Measurements from ENCODE around the gene EP400. TPM values are rescaled to one million over a fixed set of nuclear protein-coding genes. Genes with fewer than 3 reads are reported as not detected.

Gene EP400
- total and polyA plus RNA-seq, 12 donors: 6.6 to 20.5 (median 18.9) TPM

DNA sequence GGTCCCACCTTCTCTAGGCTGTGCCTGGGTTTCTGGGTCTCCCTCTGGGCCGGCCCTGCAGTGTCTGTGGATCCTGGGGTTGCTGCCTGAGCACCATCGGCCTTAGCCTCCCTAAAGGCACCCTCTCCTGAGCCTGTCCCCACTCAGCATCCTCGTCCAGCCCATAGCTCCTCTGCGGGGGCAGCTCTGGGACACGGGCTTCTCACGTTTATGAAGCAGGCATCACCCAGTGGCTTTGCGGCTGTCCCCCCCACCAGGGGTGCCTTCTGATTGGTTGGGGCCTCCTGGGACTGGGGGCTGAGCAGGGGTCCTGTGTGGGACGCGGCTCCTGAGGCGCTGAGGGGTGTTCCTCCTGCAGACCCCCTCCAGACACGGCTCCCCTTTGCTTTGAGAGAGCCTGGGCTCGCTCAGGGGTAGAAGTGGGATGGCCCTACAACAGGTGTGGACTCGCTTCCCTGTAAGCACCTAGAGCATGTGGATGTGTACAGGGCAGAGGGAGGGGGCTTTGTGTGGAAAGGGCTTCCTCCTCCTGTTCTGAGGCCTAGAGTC lies 44.6 kb upstream of the EP400 start:
- TF ChIP-seq, protein P1, sequence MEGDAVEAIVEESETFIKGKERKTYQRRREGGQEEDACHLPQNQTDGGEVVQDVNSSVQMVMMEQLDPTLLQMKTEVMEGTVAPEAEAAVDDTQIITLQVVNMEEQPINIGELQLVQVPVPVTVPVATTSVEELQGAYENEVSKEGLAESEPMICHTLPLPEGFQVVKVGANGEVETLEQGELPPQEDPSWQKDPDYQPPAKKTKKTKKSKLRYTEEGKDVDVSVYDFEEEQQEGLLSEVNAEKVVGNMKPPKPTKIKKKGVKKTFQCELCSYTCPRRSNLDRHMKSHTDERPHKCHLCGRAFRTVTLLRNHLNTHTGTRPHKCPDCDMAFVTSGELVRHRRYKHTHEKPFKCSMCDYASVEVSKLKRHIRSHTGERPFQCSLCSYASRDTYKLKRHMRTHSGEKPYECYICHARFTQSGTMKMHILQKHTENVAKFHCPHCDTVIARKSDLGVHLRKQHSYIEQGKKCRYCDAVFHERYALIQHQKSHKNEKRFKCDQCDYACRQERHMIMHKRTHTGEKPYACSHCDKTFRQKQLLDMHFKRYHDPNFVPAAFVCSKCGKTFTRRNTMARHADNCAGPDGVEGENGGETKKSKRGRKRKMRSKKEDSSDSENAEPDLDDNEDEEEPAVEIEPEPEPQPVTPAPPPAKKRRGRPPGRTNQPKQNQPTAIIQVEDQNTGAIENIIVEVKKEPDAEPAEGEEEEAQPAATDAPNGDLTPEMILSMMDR (IDR thresholded peaks at IDR 0.05): no peak
- no peak overlapping the region for H3K4me3 ChIP-seq
- 89% methylated on average over 13 of the region's 13 CpGs for WGBS, 2 donors
- H3K27me3 ChIP-seq: no peaks in the 10 kb centered on the region
- intact Hi-C loops (cut with DNase I): no loop called here
- H3K27ac ChIP-seq: no peak overlapping the region
- ATAC-seq: no peak
- H3K36me3 ChIP-seq: peaks cover 0 to 44% (median 31%) of the 10 kb centered on the region in 9 donors
- DNase-seq: no peak
- no peaks in the 10 kb centered on the region for H3K9me3 ChIP-seq
- peaks cover 23 to 66% (median 50%) of the 10 kb centered on the region in 9 donors for H3K4me1 ChIP-seq

DNA sequence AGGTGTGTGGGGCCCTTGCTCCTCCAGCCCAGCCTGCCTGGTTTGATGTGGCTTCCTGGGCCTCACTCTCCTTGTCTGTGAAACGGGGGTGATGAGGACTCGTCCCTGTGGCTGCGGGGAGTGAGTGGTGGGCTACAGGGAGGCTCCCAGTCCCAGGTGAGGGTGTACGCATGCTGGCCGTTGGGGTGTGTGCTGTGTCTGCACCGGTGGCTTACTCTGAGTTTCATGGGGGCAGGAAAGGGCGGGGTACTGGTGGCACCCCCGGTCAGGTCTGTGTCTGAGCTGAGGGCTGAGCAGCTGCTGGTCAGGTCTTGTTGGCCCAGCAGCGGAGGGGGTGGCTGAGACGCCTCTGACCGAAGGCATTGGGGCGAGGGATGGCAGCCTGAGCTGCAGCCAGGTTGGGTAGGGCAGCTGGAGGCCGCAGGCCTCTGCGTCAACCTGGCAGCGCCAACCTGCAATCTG lies 44.1 kb upstream of the EP400 start:
- WGBS, 2 donors: 87 to 89% methylated on average over 15 of the region's 15 CpGs
- Histone ChIP-seq H3K4me3 (no peak overlapping the region), H3K9me3 (no peaks in the 10 kb centered on the region), H3K27ac (no peak overlapping the region), H3K27me3 (no peaks in the 10 kb centered on the region), H3K36me3 (peaks cover 0 to 46% (median 36%) of the 10 kb centered on the region in 9 donors), H3K4me1 (peaks cover 23 to 61% (median 45%) of the 10 kb centered on the region in 9 donors)
- ATAC-seq (no peak), DNase-seq (no peak)
- intact Hi-C loops (cut with DNase I): no loop called here
- TF ChIP-seq, protein P1 (IDR thresholded peaks at IDR 0.05): no peak

DNA sequence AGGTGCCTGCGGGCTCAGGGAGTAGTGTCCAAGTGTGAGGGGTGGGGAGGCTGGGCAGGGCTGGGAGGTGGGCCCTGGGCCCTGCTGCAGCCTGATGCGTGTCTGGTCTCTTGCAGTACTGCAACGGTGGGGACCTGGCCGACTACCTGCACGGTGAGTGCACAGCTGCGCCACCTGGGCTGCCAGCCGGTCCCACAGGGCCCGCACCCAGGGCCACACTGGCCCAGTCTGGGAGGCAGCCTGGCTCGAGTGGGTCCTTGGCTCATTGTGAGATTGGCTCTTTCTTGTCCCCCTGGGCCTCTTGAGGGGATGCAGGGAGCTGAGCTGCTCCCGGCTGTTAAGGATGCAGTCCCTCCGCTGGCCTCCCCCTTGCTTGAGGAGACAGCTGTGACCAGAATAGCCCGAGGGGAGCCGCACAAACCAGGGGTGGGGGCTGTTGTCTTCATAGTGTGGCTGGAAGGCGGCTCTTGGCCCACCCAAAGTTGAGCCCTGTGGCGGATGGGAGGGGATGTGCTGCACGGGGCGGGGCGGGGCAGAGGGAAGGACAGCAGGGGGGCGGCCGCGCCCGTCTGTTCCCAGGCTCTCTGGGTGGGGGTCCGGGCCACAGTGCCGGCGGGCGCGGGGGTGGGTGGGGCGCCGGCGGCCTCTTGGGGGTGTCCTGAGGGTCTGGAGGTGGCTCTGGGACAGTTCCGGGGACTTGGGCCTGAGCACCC lies 42.2 kb upstream of the EP400 start:
- DNase-seq: no peak
- no peaks in the 10 kb centered on the region for H3K9me3 ChIP-seq
- peaks cover 16 to 57% (median 36%) of the 10 kb centered on the region in 9 donors for H3K4me1 ChIP-seq
- 91 to 93% methylated on average over 30 to 31 of the region's 31 CpGs for WGBS, 2 donors
- H3K4me3 ChIP-seq: no peak overlapping the region
- H3K27ac ChIP-seq: no peak overlapping the region
- intact Hi-C loops (cut with DNase I): no loop called here
- H3K36me3 ChIP-seq: peaks cover 0 to 65% (median 49%) of the 10 kb centered on the region in 9 donors
- TF ChIP-seq, protein P1 (IDR thresholded peaks at IDR 0.05): no peak
- no peaks in the 10 kb centered on the region for H3K27me3 ChIP-seq
- no peak for ATAC-seq

DNA sequence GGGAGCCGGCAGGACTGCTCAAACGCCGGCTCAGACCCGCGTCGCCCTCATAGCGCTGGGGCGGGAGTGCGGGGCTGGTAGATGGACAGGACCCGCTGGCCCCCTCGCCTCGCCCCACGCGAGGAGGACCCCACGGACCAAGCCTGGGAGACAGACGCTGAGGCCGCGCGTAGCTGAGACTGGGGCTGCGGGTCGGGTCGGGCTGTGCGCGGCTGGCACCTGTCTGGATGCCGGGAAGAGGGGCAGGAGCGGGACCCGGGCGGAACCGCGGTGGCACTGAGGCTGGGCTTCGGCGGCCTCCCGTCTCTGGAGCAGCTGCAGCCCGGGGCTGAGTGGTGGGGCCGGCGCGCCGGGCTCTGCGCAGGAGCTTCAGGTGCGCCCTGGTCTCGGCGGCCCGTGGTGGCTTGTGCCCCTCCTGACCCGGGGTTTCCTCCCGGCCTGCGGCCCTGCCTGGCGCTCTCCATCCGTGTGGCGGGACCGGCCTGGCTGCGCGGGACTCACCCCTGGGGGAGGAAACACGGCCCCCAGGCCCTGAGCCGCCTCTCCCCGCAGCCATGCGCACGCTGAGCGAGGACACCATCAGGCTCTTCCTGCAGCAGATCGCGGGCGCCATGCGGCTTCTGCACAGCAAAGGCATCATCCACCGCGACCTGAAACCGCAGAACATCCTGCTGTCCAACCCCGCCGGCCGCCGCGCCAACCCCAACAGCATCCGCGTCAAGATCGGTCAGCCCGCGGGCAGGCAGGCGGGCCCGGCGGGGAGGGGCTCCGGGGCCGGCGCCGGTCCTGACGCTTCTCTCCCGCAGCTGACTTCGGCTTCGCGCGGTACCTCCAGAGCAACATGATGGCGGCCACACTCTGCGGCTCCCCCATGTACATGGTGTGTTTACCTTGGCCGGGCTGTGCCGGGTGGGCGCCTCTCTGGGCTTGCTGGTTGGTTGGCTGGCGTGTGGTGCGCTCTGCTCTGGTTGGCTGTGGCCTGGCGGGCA lies 41.4 kb upstream of the EP400 start:
- H3K9me3 ChIP-seq: no peaks in the 10 kb centered on the region
- intact Hi-C loops (cut with DNase I): no loop called here
- no peak overlapping the region for H3K27ac ChIP-seq
- TF ChIP-seq, protein P1 (IDR thresholded peaks at IDR 0.05): no peak
- H3K36me3 ChIP-seq: peaks cover 0 to 73% (median 49%) of the 10 kb centered on the region in 9 donors
- DNase-seq (no peak), ATAC-seq (no peak)
- WGBS, 2 donors: 96 to 98% methylated on average over 92 to 96 of the region's 96 CpGs
- H3K4me1 ChIP-seq: peaks cover 13 to 57% (median 35%) of the 10 kb centered on the region in 9 donors
- H3K27me3 ChIP-seq: no peaks in the 10 kb centered on the region
- H3K4me3 ChIP-seq: no peak overlapping the region

Measured in heart right ventricle (tissue), 16 donors.